Measurements from ENCODE around the gene CCDC85C. TPM values are rescaled to one million over a fixed set of nuclear protein-coding genes. Genes with fewer than 3 reads are reported as not detected.

Gene CCDC85C
- total and polyA plus RNA-seq, 2 of the 4 experiments (the other 2 are of a cell fraction): 16.0 to 19.0 TPM

DNA sequence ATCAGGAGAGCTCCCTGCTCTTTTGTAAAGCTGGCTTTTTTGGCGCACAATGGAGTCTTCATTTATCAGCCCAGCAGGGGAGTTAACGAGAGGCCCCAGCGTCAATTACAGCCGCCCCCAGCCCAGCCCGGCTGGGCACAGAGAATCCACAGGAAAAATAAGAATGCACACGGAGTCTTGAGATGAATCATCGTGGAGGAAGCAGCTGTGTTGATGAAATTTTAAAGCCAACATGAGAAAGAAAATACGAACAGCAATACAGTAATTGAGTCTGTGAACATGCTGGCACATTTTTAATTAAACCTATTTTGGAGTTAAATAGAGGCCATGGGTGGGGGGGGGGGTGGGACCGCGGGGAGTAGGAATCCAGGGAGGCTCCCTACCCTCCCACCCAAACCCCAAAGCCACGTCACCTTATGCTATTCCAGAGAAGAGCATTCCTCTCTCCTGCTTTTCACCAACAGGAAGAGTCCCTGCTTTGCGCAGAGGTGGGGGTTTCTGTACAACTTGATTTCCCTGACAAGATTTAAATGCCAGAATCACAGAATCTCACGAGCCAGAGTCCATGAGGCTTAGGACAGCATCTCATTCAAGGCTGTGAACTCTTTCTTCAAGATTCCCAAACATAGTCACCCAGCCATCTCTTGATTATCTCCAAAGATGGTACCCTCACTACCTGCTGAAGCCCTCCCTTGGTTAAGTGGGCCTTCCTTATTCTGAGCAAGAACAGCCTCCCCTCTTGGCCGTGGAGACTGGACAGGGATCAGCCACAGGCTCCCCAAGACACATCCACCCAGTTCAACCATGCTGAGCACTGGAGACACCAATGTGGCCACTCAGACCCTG lies 72.5 kb downstream of the CCDC85C start:
- H2BK20ac ChIP-seq (ENCODE audit: low read depth, low read length): peak overlapping the region; percentile 86
- no peaks in the 10 kb centered on the region for H4K20me1 ChIP-seq (ENCODE audit: insufficient read depth, low read length)
- H3K4me2 ChIP-seq (ENCODE audit: low read depth, low read length): peak overlapping the region; percentile 24
- H2BK15ac ChIP-seq (ENCODE audit: low read depth, low read length): peak overlapping the region; percentile 72; the same call in 2 of the 3 replicates
- peak overlapping the region; percentile 88 for H2AK5ac ChIP-seq (ENCODE audit: low read depth, low read length)
- peak overlapping the region; percentile 72 for H4K91ac ChIP-seq (ENCODE audit: insufficient read depth, low read depth, low read length)
- DNase-seq (peak; percentile 81), ATAC-seq (ENCODE audit: low read depth) (peak; percentile 72)
- TF ChIP-seq FOS (IDR thresholded peaks at IDR 0.05; ENCODE audit: low read depth, low read length) (peak; percentile 69), CEBPB (IDR thresholded peaks at IDR 0.05; ENCODE audit: low read depth, low read length) (no peak)
- POLR2A ChIA-PET (ENCODE audit: unreplicated experiment): no interaction called here
- H3K4me3 ChIP-seq (ENCODE audit: insufficient read depth, low read depth, low read length): no peak overlapping the region
- peak overlapping the region; percentile 71 to 82 for H4K8ac ChIP-seq (ENCODE audit: low read depth in 2 of 2, low read length in 2 of 2)
- in situ Hi-C loops (cut with MboI; ENCODE audit: low sequenced_read_pairs): no loop called here
- H2AFZ ChIP-seq (replicated peaks; ENCODE audit: low read length, poor library complexity): peak overlapping the region; percentile 25
- no peaks in the 10 kb centered on the region for H3K27me3 ChIP-seq (ENCODE audit: control insufficient read depth, insufficient read depth, low read length)
- WGBS, 2 experiments (ENCODE audit: extremely low coverage in 2 of 2, insufficient read length in 1 of 2): 29% methylated on average over 3 of the region's 14 CpGs; no CpG with 5 or more reads in 1 of the 2 experiments
- intact Hi-C loops (cut with micrococcal nuclease): loop anchor here (5.0 kb wide), 1 partner anchor 36 kb away; no protein-coding TSS in a partner anchor
- H3K27ac ChIP-seq (ENCODE audit: insufficient read depth, low read length): peak overlapping the region; percentile 62
- H3K9me1 ChIP-seq (ENCODE audit: insufficient read depth, low read length): peaks cover 25% of the 10 kb centered on the region
- peak overlapping the region; percentile 50 for H2BK5ac ChIP-seq (ENCODE audit: low read depth, low read length, poor library complexity, severe bottlenecking)
- peak overlapping the region; percentile 2 for H3K14ac ChIP-seq (replicated peaks; ENCODE audit: low read depth, low read length)
- CTCF ChIA-PET: no interaction called here
- peak overlapping the region; percentile 75 for H3K23ac ChIP-seq (ENCODE audit: low read depth, low read length)
- H3K4ac ChIP-seq (ENCODE audit: low read depth, low read length): peak overlapping the region; percentile 90
- H3K9me3 ChIP-seq (ENCODE audit: control insufficient read depth, insufficient read depth, low read length): no peaks in the 10 kb centered on the region
- H2AK9ac ChIP-seq (replicated peaks; ENCODE audit: low read depth, low read length, poor library complexity): peak overlapping the region; percentile 94
- peak overlapping the region; percentile 81 for H4K5ac ChIP-seq (ENCODE audit: low read depth, low read length)
- no TSS peak for BruUV-seq (replicated peaks)
- H3K9ac ChIP-seq (ENCODE audit: low read depth, low read length): peak overlapping the region; percentile 33
- H2BK120ac ChIP-seq (ENCODE audit: low read depth, low read length): peak overlapping the region; percentile 77
- dilution Hi-C loops (cut with HindIII; ENCODE audit: low sequenced_read_pairs, unreplicated experiment): no loop called here
- H3K4me1 ChIP-seq (ENCODE audit: control insufficient read depth, insufficient read depth, low read length): peaks cover 25% of the 10 kb centered on the region
- H3K56ac ChIP-seq (ENCODE audit: extremely low read depth, insufficient read depth, low read length): no peak overlapping the region
- H3K79me1 ChIP-seq (ENCODE audit: low read depth in 1 of 2, low read length in 2 of 2): peaks cover 32 to 80% of the 10 kb centered on the region in 2 experiments
- H3K36me3 ChIP-seq (ENCODE audit: control insufficient read depth, insufficient read depth, low read length): no peaks in the 10 kb centered on the region
- peak overlapping the region; percentile 88 for H3K18ac ChIP-seq (ENCODE audit: low read depth, low read length)
